Measurements from ENCODE around the gene CLCN5. TPM values are rescaled to one million over a fixed set of nuclear protein-coding genes. Genes with fewer than 3 reads are reported as not detected.

Gene CLCN5
- total and polyA plus RNA-seq, 2 experiments from 2014 or later = 3.7 to 13.6 TPM

- DNase-seq (ENCODE audit: low spot score) (no peak), ATAC-seq (no peak)
- no peak overlapping the region for H3K4me2 ChIP-seq
- H3K4me3 Mint-ChIP-seq = no peak overlapping the region
- no peaks in the 10 kb centered on the region for H3K4me1 ChIP-seq (ENCODE audit: insufficient read depth)
- H3K27me3 ChIP-seq (ENCODE audit: insufficient read depth) = no peaks in the 10 kb centered on the region
- H3K36me3 ChIP-seq (ENCODE audit: insufficient read depth) = no peaks in the 10 kb centered on the region
- H4K20me1 ChIP-seq (replicated peaks; ENCODE audit: insufficient read depth) = no peaks in the 10 kb centered on the region
- H3K9me3 Mint-ChIP-seq = no peaks in the 10 kb centered on the region
- H3K36me3 Mint-ChIP-seq (ENCODE audit: low read depth) = no peaks in the 10 kb centered on the region
- H3K79me2 ChIP-seq (replicated peaks; ENCODE audit: insufficient read depth) = no peaks in the 10 kb centered on the region
- no peak overlapping the region for H3K4me3 ChIP-seq
- H3K27ac Mint-ChIP-seq = no peak overlapping the region
- H3F3A ChIP-seq (replicated peaks; ENCODE audit: low read depth) = no peaks in the 10 kb centered on the region
- no peaks in the 10 kb centered on the region for H3K27me3 Mint-ChIP-seq (ENCODE audit: insufficient read depth, low read depth, poor library complexity)
- TF ChIP-seq CREB1 (CRISPR knock-in tag; IDR thresholded peaks at IDR 0.05; ENCODE audit: low read depth) (no peak), NANOG (IDR thresholded peaks at IDR 0.05; ENCODE audit: borderline replicate concordance) (no peak), STAT1 (IDR thresholded peaks at IDR 0.05; ENCODE audit: unreplicated experiment) (no peak), REST (IDR thresholded peaks at IDR 0.05; ENCODE audit: unreplicated experiment) (no peak), EZH2 (IDR thresholded peaks at IDR 0.05; ENCODE audit: low read depth, unreplicated experiment) (no peak), JUNB (IDR thresholded peaks at IDR 0.05; ENCODE audit: unreplicated experiment) (no peak), ZNF114 (CRISPR knock-in tag; IDR thresholded peaks at IDR 0.05) (no peak), POLR2AphosphoS5 (IDR thresholded peaks at IDR 0.05; ENCODE audit: low read depth) (no peak), ZNF331 (CRISPR knock-in tag; IDR thresholded peaks at IDR 0.05; ENCODE audit: low read depth) (no peak), EZH2phosphoT487 (IDR thresholded peaks at IDR 0.05; ENCODE audit: unreplicated experiment) (no peak), ETS1 (IDR thresholded peaks at IDR 0.05) (no peak), ZNF462 (CRISPR knock-in tag; IDR thresholded peaks at IDR 0.05) (no peak)
- TF ChIP-seq, protein P1, sequence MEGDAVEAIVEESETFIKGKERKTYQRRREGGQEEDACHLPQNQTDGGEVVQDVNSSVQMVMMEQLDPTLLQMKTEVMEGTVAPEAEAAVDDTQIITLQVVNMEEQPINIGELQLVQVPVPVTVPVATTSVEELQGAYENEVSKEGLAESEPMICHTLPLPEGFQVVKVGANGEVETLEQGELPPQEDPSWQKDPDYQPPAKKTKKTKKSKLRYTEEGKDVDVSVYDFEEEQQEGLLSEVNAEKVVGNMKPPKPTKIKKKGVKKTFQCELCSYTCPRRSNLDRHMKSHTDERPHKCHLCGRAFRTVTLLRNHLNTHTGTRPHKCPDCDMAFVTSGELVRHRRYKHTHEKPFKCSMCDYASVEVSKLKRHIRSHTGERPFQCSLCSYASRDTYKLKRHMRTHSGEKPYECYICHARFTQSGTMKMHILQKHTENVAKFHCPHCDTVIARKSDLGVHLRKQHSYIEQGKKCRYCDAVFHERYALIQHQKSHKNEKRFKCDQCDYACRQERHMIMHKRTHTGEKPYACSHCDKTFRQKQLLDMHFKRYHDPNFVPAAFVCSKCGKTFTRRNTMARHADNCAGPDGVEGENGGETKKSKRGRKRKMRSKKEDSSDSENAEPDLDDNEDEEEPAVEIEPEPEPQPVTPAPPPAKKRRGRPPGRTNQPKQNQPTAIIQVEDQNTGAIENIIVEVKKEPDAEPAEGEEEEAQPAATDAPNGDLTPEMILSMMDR (conservative IDR thresholded peaks at IDR 0.05; ENCODE audit: low read depth in 2 of 2) = no peak
- no peaks in the 10 kb centered on the region for H3K9me2 ChIP-seq (ENCODE audit: insufficient read depth)
- H2AFZ ChIP-seq = no peak overlapping the region
- no peaks in the 10 kb centered on the region for H3K4me1 Mint-ChIP-seq
- no peak overlapping the region for H3K27ac ChIP-seq (ENCODE audit: low read depth)
Observed at GRCh38 chrX:50098241-50098640, 175.8 kb downstream of the CLCN5 start.
